Dedifferentiated amniotic fluid mesenchymal stem cell (primary cell): ENCODE data around the gene PROSER2.
A peak's percentile ranks its signal among the peaks of the same experiment; 100 is the strongest.

ENCODE experiments used
- DNase-seq: peaks from one replicate; pipeline ENCODE4 v3.0.0-alpha.2; 2016; ENCODE audit errors: extremely low spot score

PROSER2 gene

GRCh38 chr10:11823122-11823988 lies at the start of gene PROSER2:
PROSER2 (plus strand) TSS chr10:11823356; CDS start chr10:11852078, 28,722 bp downstream.
- no peak for DNase-seq

- DNase-seq = no peak
Measured at GRCh38 chr10:11773761-11774441, 49.3 kb upstream of the PROSER2 start.

GRCh38 chr10:11775412-11775811 lies 47.7 kb upstream of the PROSER2 start:
- DNase-seq = no peak

GRCh38 chr10:11776080-11776479 lies 47.1 kb upstream of the PROSER2 start:
- no peak for DNase-seq

- no peak for DNase-seq
Measured at GRCh38 chr10:11781114-11781513, 42.0 kb upstream of the PROSER2 start.

- DNase-seq = peak; percentile 72
Measured at GRCh38 chr10:11782793-11783557, 40.2 kb upstream of the PROSER2 start.

GRCh38 chr10:11783558-11783865 lies 39.6 kb upstream of the PROSER2 start:
- DNase-seq = no peak

GRCh38 chr10:11787374-11787773 lies 35.8 kb upstream of the PROSER2 start:
- no peak for DNase-seq

- no peak for DNase-seq
Measured at GRCh38 chr10:11787846-11788245, 35.3 kb upstream of the PROSER2 start.

- DNase-seq = no peak
Measured at GRCh38 chr10:11789306-11789705, 33.9 kb upstream of the PROSER2 start.

GRCh38 chr10:11789956-11790355 lies 33.2 kb upstream of the PROSER2 start:
- no peak for DNase-seq

GRCh38 chr10:11793762-11794479 lies 29.2 kb upstream of the PROSER2 start:
- no peak for DNase-seq

- DNase-seq = no peak
Measured at GRCh38 chr10:11794566-11794965, 28.6 kb upstream of the PROSER2 start.

GRCh38 chr10:11795101-11795920 lies 27.8 kb upstream of the PROSER2 start:
- DNase-seq = no peak

GRCh38 chr10:11796474-11796873 lies 26.7 kb upstream of the PROSER2 start:
- no peak for DNase-seq

GRCh38 chr10:11797281-11797680 lies 25.9 kb upstream of the PROSER2 start:
- DNase-seq = no peak

- DNase-seq = no peak
Measured at GRCh38 chr10:11797847-11798633, 25.1 kb upstream of the PROSER2 start.

GRCh38 chr10:11798845-11799735 lies 24.1 kb upstream of the PROSER2 start:
- no peak for DNase-seq

- no peak for DNase-seq
Measured at GRCh38 chr10:11799736-11800080, 23.4 kb upstream of the PROSER2 start.
